Stimulated activated CD8-positive, alpha-beta memory T cell treated with anti-CD3 and anti-CD28 coated beads, Interleukin-15, amount 100 ng/mL, for 1 hour (primary cell): ENCODE data around the gene CD22.

Experiments used
- DNase-seq: peaks from one replicate; pipeline ENCODE4 v3.0.0-alpha.2; 2020; ENCODE audit warnings: low read depth

CD22 gene

DNA sequence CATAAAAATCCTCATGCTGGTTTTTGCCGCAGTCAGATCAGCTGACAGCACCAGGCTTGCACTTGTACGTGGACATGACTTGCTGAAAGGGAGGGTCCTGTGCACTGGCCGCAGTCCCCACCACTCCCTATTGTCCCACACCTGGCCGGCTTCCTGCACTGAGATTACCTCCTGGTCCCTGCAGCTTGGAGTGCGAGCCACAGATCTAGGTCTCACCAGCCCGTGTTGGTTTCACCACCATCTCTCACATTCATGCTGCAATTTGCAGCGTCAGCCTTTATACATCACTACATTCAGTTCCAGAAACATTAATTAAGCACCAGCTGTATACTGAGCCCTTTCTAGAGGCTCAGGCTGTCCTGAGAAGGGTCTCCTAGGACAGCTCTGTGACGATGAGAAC, 15.0 kb upstream of the CD22 start:
- DNase-seq: no peak

DNA sequence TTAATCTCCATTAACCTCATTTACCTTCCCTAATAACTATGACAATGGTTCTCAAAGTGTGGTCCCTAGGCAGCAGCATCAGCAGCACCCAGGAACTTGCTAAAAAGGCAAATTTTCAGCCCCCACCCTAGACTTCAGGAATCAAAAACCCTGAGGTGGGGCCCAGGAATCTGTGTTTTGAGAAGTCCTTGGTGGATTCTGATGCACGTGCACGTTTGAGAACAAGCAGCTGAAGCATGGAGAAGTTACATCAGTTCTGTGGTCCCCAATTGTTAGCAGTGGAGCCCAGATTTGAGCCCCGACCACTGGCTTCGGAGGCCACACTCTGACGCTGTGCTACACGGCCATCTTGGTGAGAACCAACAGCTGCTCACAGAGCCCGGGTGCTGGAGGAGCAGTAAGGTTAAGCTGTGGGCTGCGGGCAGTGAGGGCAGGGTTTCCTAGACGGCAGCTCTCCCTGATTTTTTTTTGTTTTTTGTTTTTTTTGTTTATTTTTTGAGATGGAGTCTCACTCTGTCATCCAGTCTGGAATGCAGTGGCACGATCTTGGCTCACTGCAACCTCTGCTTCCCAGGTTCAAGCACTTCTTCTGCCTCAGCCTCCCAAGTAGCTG, 14.0 kb upstream of the CD22 start:
- no peak for DNase-seq

DNA sequence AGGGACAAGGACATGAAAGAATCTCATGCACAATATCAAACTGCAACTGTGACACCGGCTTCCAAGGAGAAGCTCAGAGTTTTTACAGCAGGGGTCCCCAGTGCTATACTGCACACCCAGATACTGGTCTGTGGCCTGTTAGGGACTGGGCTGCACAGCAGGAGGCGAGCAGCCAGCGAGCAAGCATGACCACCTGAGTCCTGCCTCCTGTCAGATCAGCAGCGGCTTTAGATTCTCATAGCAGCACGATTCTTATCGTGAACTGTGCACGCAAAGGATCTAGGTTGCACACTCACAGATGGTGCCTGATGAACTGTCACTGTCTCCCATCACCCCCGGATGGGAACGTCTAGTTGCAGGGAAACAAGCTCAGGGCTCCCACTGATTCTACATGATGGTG, 13.1 kb upstream of the CD22 start:
- DNase-seq: no peak

DNA sequence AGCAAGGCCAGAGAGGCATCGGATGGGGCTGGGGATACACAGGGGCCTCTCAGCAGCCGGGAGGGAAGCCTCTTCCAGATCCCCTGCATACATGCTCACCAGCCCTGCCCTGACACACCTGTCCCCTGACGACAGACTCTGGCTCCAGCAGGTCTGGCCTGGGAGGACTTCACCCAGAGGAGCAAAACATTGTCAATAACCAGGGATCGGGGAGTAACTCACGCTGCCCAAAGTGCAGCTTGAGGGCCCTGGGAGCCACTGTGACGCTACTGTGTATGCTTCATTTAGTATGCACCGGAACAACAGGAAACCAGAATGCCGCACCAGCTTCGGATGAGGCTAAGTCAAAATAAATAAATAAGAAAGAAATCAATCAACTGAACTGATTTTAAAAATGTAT, 12.4 kb upstream of the CD22 start:
- DNase-seq: no peak

DNA sequence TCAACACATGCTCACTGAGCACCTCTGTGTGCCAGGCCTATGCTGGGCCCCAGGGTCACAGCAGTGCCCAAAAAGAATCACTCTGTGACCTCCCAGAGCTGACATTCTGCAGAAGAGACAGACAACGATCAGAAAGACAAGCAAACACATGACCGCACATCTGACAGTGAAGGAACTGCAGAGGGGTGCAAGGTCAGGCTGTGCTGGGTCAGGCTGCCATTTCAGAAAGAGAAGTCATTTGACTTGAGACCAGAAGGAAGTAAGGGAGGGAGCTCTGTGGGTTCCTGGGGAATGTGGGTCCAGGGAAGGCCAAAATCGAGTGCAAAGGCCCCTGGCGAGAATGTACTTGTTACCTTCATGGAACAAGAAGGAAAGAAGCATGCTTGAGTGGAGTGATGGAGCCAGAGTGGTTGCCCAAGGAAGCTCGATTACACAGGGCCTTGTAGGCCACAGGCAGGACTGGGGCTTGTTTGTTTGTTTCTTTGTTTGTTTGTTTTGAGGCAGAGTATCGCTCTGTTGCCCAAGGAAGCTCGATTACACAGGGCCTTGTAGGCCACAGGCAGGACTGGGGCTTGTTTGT, 11.4 kb upstream of the CD22 start:
- no peak for DNase-seq

DNA sequence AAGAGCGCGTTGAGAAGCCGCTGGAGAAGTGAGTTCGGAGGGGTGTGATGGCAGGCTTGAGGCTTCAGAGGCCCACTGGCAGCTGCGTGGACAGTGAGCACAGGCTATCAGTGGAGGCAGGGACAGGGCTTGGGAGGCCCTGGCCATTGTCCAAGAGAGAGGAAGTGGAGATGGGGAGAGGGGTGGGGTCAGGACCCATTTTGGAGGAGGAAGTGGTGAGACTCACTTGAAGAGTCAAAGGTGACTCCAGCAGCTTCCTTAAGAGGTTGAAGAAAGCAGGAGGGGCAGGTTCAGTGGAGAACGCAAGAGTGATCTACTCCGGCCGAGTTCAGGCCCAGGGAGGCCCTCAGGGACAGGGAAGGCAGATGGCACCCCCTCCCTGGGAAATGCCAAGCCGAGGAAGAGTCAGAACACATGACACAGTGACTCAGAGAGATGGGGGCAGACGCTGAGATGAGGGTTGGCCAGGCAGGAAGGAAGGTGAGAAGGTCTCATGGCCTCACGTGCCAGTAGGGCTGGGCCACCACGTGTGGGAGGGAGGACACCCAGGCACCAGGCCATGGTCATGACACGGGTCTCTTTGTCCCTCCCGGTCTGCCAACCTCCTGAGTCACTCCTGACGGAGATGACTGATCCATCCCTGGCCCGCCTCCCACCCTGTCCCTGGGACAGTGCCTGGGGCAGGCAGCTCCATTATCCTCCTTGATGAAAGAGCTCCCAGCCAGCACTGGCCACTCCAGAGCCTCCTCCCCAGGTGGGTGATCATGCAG, 10.1 kb upstream of the CD22 start:
- DNase-seq: no peak

DNA sequence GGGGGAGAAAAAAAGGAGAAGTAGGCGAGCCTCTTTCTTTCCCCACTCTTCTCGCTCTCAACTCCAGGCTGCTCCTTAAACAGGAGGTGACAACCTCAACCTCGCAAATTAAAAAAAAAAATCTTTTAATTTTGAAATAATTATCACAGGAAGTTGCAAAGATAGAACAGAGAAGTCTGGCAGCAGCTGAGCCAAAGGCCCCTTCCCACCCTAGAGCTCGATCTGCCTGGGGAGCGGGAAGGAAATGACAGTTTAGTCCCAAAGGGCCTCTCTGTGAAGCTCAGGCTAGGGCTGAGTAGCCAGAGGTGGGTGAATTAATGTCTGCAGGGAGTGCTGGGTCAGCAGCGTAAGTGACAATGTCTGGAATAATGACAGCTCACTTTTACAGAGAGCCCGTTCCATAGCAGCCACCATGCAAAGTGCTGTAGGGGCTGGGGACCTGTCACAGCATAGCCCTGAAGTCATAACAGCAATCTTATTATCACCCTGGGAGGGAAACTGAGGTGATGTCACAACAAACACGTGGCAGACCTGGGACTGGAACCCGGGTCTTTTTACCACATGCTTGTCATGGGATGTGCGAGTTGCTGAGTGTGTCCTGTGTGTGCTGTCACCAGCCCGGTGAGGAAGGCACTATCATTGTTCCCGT, 8.8 kb upstream of the CD22 start:
- no peak for DNase-seq

DNA sequence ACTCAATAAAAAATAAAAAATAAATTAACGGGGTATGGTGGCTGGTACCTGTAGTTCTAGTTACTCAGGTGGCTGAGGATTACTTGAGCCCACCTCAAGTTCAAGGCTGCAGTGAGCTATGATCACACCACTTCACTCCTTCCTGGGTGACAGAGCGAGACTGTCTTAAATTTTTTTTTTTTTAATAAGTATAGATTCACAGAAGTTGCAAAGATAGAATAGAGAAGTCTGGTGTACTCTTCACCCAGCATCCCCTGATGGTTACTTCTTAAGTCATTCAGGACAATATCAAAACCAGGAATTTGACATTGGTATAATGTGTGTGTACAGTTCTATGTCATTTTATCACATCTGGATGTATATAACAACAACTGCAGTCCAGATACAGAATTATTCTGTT, 7.7 kb upstream of the CD22 start:
- DNase-seq: no peak

DNA sequence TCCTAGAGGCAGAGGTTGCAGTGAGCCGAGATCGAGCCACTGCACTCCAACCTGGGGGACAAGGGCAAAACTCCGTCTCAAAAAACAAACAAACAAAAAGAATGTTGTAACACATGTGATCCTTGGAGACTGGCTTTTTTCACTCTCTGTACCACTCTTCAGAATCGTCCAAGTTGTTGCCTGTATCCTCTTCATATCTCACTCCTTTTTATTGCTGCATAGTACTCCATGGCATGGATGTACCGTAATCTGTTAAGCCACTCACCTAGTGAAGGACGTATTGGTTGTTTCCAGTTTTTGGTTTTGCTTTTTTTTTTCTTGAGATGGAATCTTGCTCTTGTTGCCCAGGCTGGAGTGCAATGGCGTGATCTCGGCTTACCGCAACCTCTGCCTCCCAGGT, 7.0 kb upstream of the CD22 start:
- DNase-seq: no peak

DNA sequence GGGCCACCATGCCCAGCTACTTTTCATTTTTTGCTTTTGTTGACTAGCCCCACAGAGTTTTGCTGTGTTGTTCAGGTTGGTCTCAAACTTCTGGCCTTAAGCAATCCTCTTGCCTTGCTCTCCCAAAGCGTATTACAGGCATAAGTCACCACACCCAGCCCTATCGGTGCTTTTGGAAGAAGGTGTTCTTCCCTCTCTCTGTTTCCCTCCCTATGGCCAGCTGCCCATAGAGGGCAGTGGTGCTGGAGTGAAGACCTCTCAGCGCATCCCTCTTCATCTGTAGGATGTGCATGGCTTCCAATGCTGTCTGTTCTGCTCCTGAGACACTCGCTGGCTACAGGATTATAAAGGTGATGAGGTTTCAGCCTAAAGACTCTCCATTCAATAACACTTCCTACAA, 1.3 kb upstream of the CD22 start:
- DNase-seq: no peak

DNA sequence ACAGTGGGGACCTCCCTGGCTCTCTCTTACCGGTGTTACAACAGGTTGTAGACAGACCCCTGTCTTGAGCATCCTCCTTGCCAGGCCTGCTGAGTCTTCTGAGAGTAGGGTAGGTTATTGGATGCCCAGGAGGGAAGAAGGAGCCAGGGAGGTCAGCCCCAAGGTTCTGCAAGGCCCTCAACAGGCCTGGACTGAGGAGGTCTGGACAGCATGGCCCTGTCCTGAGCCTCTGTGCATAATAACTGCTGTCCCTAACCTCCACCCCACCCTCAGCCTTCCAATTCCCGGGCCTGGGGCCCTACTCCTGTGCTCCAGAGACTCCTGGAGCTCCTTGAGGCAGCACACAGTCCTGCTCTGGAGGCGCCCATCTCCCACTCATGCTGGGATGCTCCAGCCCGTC, 336 bp downstream of the CD22 start:
- DNase-seq: no peak

DNA sequence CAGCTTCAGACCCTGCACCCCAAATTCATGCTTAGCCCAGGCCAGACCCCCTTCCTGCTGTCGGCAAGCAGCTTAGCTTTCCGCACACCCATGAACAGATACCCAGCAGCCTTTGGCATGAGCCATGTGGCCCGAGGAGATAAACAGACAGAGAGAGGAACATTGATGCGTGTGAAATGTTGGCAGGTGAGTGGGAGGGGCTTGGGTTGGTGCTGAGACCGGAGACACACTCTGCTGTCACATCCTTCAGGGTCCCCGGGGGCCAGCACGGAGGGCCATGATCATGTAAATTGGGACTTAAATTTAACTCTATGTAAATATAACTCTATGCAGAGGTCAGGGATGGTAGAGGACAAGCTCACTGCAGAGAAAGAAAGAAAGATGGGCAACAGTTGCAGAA, 1.5 kb downstream of the CD22 start:
- DNase-seq: no peak

DNA sequence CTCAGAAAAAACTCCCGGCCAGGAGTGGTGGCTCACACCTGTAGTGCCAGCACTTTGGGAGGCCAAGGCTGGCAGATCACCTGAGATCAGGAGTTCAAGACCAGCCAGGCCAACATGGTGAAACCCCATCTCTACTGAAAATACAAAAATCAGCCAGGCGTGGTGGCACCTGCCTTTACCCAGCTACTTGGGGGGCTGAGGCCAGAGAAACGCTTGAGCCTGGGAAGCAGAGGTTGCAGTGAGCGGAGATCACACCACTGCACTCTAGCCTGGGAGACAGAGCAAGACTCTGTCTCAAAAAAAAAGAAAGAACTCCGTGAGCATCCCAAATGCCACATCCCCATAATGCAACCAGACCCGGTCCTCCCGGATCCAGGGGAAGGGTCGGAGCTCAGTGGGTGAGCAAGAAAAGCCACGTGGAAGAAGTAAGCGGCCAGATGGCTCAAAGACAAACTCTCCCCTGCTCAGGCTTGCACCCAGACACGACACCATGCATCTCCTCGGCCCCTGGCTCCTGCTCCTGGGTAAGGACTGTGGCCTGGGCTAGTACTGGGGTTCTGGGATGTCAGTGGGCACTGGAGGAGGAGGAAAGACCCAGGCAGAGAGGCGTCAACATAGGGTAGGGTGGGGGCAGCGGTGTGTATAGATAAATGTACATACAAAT, 2.7 kb downstream of the CD22 start:
- no peak for DNase-seq

DNA sequence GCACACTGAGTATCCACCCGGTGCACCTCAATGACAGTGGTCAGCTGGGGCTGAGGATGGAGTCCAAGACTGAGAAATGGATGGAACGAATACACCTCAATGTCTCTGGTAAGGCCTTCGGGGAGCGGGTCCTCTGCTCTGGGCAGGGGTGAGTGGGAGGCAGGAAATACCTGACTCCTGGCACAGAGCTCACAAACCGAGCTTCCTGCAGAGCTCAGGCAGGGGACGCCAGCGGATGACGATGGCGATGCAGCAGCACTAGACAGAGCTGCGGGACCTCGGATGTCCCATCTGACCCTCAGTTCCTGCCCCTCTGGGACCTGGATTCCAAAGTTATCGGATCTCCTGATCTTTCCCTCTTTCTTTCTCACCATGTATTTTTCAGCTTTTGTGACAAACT, 3.8 kb downstream of the CD22 start:
- DNase-seq: no peak

DNA sequence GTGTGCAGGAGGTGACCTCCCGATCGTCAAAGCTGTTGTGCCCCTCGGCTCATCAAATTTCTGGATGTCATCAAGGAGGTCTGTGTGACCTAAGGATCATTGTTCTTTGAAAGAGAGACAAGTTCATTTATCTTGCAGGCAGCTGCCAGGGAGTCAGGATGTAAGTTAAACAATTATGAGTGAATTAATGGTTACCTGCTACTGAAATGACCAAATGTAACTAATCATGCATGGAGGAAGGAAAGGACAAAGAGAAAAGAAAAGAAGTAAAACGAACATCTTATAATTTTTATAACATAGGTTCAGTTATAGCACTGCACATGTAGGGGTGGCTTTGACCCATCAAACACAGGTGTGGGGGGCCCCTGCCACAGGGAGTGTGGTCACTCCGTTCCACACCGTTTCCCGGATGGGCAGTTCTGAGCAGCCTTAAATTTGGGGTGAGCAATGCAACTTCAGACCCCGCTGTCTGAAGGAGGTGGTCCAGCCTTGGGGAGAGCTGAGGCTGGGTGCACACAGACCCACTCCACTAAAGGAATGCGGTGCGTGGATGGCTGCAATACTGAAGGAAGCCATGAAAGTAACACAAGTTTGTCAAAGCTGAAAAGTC, 5.3 kb downstream of the CD22 start:
- DNase-seq: no peak

DNA sequence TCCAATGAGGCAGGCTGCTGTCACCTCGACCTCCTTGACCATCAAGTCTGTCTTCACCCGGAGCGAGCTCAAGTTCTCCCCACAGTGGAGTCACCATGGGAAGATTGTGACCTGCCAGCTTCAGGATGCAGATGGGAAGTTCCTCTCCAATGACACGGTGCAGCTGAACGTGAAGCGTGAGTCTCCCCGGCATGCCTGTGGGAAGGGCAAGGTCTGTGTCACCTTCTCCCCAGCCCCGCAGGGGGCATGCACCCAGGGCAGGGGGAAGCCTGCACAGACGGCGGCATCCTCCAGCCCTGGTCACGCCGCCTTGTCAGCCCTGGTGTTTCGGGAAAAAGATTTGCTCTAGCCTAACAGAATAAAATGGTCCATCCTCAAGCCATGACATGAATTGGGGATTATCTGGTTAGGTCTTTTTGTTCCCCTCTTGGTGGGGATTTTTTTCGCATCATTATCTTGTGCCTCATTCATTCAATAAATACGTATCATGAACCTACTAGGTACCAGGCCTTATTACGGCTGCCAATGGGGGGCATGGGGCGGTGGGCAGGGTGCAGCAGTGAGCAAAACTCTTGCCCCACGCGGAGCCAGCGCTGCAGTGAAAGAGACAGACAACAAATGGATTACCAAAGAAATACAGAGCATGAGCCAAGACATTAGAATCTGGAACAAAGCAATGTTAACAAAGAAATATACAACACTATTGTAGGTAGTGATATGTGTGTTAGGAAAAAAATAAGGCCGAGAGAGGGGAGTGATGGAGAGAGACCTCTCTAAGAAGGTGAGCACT, 7.4 kb downstream of the CD22 start:
- DNase-seq: no peak

DNA sequence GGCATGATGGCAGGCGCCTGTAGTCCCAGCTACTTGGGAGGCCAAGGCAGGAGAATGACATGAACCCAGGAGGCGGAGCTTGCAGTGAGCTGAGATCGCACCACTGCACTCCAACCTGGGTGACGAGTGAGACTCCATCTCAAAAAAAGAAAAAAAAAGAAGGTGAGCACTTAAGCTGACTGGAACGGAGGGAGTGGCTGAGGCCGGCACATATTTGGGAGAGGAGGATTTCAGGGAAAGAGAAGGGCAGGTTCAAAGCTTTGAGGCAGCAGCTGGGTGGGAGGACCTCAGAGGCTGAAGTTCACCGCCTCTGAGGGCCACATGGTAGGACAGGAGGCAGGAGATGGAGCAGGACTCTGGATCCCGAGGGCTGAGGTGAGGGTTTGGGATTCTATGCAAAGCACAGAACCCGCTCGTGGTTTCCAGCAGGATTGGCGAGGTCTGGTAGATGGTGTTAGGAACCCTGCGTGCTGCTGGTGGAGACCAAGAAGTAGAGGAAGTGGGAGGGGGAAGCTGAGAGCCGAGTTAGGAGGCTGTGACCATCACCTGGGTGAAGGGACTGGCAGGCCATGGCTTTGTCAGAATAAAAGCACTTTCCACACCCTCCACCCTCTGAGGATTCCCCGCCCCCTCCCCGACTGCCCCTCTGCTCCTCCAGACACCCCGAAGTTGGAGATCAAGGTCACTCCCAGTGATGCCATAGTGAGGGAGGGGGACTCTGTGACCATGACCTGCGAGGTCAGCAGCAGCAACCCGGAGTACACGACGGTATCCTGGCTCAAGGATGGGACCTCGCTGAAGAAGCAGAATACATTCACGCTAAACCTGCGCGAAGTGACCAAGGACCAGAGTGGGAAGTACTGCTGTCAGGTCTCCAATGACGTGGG, 8.4 kb downstream of the CD22 start:
- no peak for DNase-seq

DNA sequence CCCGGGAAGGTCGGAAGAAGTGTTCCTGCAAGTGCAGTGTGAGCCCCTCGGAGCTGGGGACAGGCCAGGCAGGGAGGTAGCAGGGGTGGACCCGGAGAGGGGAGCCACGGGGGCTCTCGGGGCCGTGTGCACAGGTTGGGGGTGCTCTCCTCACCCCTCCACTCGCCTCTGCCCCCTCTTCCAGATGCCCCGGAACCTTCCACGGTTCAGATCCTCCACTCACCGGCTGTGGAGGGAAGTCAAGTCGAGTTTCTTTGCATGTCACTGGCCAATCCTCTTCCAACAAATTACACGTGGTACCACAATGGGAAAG, 9.0 kb downstream of the CD22 start:
- no peak for DNase-seq

DNA sequence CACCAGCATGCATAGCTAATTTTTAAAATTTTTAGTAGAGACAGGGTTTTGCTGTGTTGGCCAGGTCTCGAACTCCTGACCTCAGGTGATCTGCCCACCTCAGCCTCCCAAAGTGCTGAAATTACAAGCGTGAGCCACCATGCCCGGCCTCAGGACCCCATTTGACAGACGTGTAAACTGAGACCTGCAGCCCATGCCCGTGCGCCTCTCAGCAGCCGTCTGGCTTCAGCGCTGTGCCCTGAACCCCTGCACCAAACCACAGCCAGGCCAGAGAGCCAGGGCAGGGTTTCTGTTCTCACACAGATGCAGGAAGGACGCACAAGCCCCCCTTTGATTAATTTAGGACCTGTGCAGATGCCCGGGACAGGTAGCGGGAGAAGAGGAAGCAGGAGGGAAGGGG, 11.4 kb downstream of the CD22 start:
- no peak for DNase-seq

DNA sequence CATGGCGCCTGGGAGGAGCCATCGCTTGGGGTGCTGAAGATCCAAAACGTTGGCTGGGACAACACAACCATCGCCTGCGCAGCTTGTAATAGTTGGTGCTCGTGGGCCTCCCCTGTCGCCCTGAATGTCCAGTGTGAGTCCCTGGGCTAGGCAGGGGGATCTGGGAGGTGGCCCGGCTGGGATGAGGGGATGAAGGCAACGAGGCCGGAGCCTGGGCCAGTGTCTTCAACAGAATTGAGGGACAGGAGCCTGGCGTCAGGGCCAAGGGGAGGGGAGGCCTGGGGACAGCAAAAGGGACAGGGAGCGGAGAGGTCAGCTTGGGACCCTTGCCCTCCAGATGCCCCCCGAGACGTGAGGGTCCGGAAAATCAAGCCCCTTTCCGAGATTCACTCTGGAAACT, 12.0 kb downstream of the CD22 start:
- no peak for DNase-seq
